CD4-positive, CD25-positive, alpha-beta regulatory T cell (primary cell): ENCODE measurements around the gene INPP5K. TPM values are rescaled to one million over a fixed set of nuclear protein-coding genes. Genes with fewer than 3 reads are reported as not detected.
A peak's percentile ranks its signal among the peaks of the same experiment; 100 is the strongest.
"Not testable (repeated sequence)": the region's sequence is repeated elsewhere in the genome, so short reads cannot be mapped to it uniquely, and the experiment has no call there.

Source experiments
- ATAC-seq, 2 donors: fragments of 150-1000 bp; cut with Tn5 transposase; one replicate each; pipeline ENCODE4 v1.10.0; 2021; ENCODE audit warnings: low read depth in 2 of 2, moderate number of reproducible peaks in 2 of 2, moderate library complexity in 1 of 2
- DNase-seq, 3 donors: peaks; one replicate each; pipeline versions ENCODE4 v3.0.0 to v3.0.0-alpha.2; 2012 to 2022; ENCODE audit warnings: mixed read lengths in 1 of 3
- H3K27ac ChIP-seq: one replicate; pipeline ENCODE4 v1.7.0; 2013; ENCODE audit warnings: mild to moderate bottlenecking, low read length; ENCODE audit not compliant: insufficient read depth, poor library complexity, severe bottlenecking
- H3K27me3 ChIP-seq: one replicate; pipeline ENCODE4 v1.7.0; 2013; ENCODE audit warnings: low read length; ENCODE audit not compliant: control insufficient read depth, insufficient read depth
- H3K36me3 ChIP-seq: one replicate; pipeline ENCODE4 v1.7.0; 2013; ENCODE audit warnings: mild to moderate bottlenecking, low read length, moderate library complexity; ENCODE audit not compliant: control insufficient read depth, insufficient read depth
- H3K4me1 ChIP-seq: 2 replicates; pipeline ENCODE4 v1.7.0; 2013; ENCODE audit warnings: mild to moderate bottlenecking, low read length; ENCODE audit not compliant: insufficient read depth, control insufficient read depth, poor library complexity, severe bottlenecking
- H3K4me3 ChIP-seq: one replicate; pipeline ENCODE4 v1.7.0; 2013; ENCODE audit warnings: low read depth, mild to moderate bottlenecking, low read length, moderate library complexity
- H3K9me3 ChIP-seq, 2 experiments: 1 replicate in 1 of 2; 2 replicates in 1 of 2; pipeline ENCODE4 v1.7.0; 2013; ENCODE audit warnings: low read length in 2 of 2, mild to moderate bottlenecking in 1 of 2, moderate library complexity in 1 of 2; ENCODE audit not compliant: control insufficient read depth in 2 of 2
- H3K27ac Mint-ChIP-seq, 3 donors: one replicate each; pipeline ENCODE4 v1.8.0; 2020 to 2022; ENCODE audit warnings: mild to moderate bottlenecking in 3 of 3, mixed read lengths in 3 of 3, moderate library complexity in 2 of 3
- H3K27me3 Mint-ChIP-seq: one replicate; pipeline ENCODE4 v1.8.0; 2022; ENCODE audit warnings: mild to moderate bottlenecking, mixed read lengths
- H3K36me3 Mint-ChIP-seq: one replicate; pipeline ENCODE4 v1.8.0; 2020; ENCODE audit warnings: mixed read lengths
- H3K4me1 Mint-ChIP-seq, 4 donors: one replicate each; pipeline ENCODE4 v1.8.0; 2020 to 2022; ENCODE audit warnings: mixed read lengths in 4 of 4, mild to moderate bottlenecking in 1 of 4
- H3K4me3 Mint-ChIP-seq, 4 donors: one replicate each; pipeline ENCODE4 v1.8.0; 2020 to 2022; ENCODE audit warnings: mild to moderate bottlenecking in 4 of 4, mixed read lengths in 4 of 4, moderate library complexity in 3 of 4
- H3K9me3 Mint-ChIP-seq, 7 donors: one replicate each; pipeline ENCODE4 v1.8.0; 2020 to 2022; ENCODE audit warnings: mixed read lengths in 7 of 7, mild to moderate bottlenecking in 3 of 7, moderate library complexity in 2 of 7
- polyA plus RNA-seq, 4 donors: library from polyadenylated mRNA; unstranded; fragments of 300-500 nt; fragmentation: Illumina TruSeq; gene quantifications; one replicate each; pipeline ENCODE4 v1.2.3, GENCODE V29; 2021
- total RNA-seq: library from RNA; stranded (reverse); gene quantifications from one replicate; pipeline ENCODE4 v1.2.3, GENCODE V29; 2022

Gene INPP5K
- total and polyA plus RNA-seq, 5 donors from 2014 or later = 115 to 193 (median 126) TPM

DNA sequence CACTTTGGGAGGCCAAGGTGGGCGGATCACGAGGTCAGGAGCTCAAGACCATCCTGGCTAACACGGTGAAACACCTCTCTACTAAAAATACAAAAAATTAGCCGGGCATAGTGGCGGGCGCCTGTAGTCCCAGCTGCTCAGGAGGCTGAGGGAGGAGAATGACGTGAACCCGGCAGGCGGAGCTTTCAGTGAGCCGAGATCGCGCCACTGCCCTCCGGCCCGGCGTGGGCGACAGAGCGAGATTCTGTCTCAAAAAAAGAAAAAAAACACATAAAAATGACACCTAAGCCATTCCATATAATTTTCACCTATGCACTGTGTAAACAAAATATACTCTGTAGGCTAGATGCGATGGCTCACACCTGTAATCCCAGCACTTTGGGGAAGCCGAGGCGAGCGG is 66.2 kb downstream of the INPP5K start:
- not testable (repeated sequence) for H3K36me3 Mint-ChIP-seq

DNA sequence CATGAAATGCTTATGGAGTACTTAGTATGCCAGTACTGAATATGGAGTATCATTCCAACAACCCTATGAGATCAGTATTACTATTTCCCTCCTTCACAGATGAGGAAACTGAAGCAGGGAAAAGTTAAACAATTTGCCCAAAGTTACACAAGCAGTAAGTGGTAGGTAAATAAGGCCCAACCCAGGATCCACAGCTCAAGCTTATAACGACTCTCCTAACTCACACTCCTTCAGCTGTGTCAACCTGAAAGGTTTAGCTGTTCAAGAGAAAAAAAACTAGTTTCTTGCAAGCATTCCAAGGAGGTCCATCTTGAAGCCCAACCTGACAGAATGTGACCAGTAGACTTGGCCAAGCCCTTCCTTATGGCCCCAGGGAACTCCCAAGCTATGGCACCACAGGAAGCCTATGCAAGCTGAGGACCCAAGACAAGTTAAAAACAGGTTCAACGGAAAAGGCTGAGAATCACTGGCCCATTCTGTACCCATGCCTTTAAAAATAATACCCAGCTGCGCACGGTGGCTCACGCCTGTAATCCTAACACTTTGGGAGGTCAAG is 66.9 kb downstream of the INPP5K start:
- H3K36me3 ChIP-seq = peaks cover 13% of the 10 kb centered on the region
- H3K4me3 Mint-ChIP-seq = peak overlapping the region in 2 of 4 donors; percentile 1 to 17
- H3K9me3 Mint-ChIP-seq = no peaks in the 10 kb centered on the region
- H3K36me3 Mint-ChIP-seq = peaks cover 3% of the 10 kb centered on the region
- no peak overlapping the region for H3K27ac ChIP-seq
- no peaks in the 10 kb centered on the region for H3K27me3 Mint-ChIP-seq
- H3K4me3 ChIP-seq = no peak overlapping the region
- H3K27ac Mint-ChIP-seq = peak overlapping the region in 2 of 3 donors; percentile 28 to 63
- ATAC-seq (no peak), DNase-seq (no peak)
- peaks cover 27% of the 10 kb centered on the region for H3K4me1 ChIP-seq
- peaks cover 28 to 78% (median 52%) of the 10 kb centered on the region in 4 donors for H3K4me1 Mint-ChIP-seq
- H3K27me3 ChIP-seq = no peaks in the 10 kb centered on the region
- no peaks in the 10 kb centered on the region for H3K9me3 ChIP-seq

More for the DNA sequence above, 66.2 kb downstream of the INPP5K start:
- H3K4me1 ChIP-seq = peaks cover 35% of the 10 kb centered on the region
- not testable (repeated sequence) for H3K27ac Mint-ChIP-seq, H3K9me3 ChIP-seq, H3K9me3 Mint-ChIP-seq, ATAC-seq, H3K27ac ChIP-seq, DNase-seq, H3K27me3 ChIP-seq, H3K4me3 ChIP-seq, H3K27me3 Mint-ChIP-seq
- H3K36me3 ChIP-seq = peaks cover 13% of the 10 kb centered on the region
- Mint-ChIP-seq H3K4me1 (peaks cover 28 to 82% (median 54%) of the 10 kb centered on the region in 4 donors), H3K4me3 (peak overlapping the region in 1 of 4 donors; percentile 56)

DNA sequence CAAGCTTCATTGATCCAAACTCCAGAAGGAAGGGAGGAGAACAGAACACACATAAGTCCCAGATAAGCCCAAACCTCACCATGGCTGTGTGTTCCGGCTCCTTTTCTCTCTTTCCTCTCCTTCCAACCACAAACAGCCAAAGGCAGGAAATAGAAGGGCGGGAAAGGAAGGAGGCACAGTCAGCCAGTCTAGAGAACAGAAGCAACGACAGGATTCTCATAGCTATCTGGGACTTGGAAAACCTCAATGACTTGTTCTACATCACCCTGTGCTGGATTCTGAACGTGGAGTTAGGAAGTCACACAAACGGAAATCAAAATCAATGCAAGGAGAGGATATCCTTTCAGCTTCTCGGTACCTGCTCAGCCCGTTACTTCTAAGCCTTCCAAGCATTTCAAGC is 69.4 kb downstream of the INPP5K start:
- DNase-seq = peak in 1 of 3 donors; percentile 36
- peaks cover 13% of the 10 kb centered on the region for H3K4me1 ChIP-seq
- Mint-ChIP-seq H3K4me3 (peak overlapping the region in 3 of 4 donors; percentile 22 to 58 (median 24)), H3K27ac (peak overlapping the region in 2 of 3 donors; percentile 34 to 78), H3K9me3 (no peaks in the 10 kb centered on the region), H3K4me1 (peaks cover 19 to 59% (median 40%) of the 10 kb centered on the region in 4 donors), H3K27me3 (no peaks in the 10 kb centered on the region), H3K36me3 (peaks cover 3% of the 10 kb centered on the region)
- H3K9me3 ChIP-seq = no peaks in the 10 kb centered on the region
- H3K4me3 ChIP-seq = no peak overlapping the region
- H3K27me3 ChIP-seq = no peaks in the 10 kb centered on the region
- H3K27ac ChIP-seq = no peak overlapping the region
- peaks cover 5% of the 10 kb centered on the region for H3K36me3 ChIP-seq
- no peak for ATAC-seq

DNA sequence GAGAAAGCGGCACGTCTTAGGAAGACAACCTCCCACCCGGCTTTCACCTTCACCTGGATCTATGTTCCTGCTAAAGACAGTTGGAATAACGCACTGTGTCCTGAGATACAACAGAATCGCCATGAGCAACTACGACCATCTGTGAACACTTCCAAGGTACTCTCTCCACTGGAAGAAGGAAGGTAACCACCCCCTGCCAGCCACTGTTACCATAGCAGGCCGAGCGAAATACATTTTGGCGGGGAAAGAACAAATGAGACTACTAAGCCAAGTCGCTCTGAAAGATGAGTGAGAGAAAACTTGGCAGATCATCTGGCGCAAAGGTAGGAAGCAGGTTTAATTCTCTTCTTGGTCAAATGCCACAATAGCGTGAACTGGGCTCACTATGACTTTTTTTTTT is 70.2 kb downstream of the INPP5K start:
- H3K27me3 ChIP-seq = no peaks in the 10 kb centered on the region
- H3K4me1 Mint-ChIP-seq = peaks cover 17 to 52% (median 33%) of the 10 kb centered on the region in 4 donors
- H3K4me3 ChIP-seq = no peak overlapping the region
- H3K27ac Mint-ChIP-seq = peak overlapping the region in 1 of 3 donors; percentile 61
- ATAC-seq (no peak), DNase-seq (no peak)
- no peaks in the 10 kb centered on the region for H3K9me3 Mint-ChIP-seq
- H3K4me3 Mint-ChIP-seq = peak overlapping the region in 3 of 4 donors; percentile 38 to 56 (median 52)
- H3K36me3 Mint-ChIP-seq = peaks cover 3% of the 10 kb centered on the region
- H3K36me3 ChIP-seq = peaks cover 5% of the 10 kb centered on the region
- no peak overlapping the region for H3K27ac ChIP-seq
- H3K9me3 ChIP-seq = no peaks in the 10 kb centered on the region
- no peaks in the 10 kb centered on the region for H3K27me3 Mint-ChIP-seq
- peaks cover 13% of the 10 kb centered on the region for H3K4me1 ChIP-seq

DNA sequence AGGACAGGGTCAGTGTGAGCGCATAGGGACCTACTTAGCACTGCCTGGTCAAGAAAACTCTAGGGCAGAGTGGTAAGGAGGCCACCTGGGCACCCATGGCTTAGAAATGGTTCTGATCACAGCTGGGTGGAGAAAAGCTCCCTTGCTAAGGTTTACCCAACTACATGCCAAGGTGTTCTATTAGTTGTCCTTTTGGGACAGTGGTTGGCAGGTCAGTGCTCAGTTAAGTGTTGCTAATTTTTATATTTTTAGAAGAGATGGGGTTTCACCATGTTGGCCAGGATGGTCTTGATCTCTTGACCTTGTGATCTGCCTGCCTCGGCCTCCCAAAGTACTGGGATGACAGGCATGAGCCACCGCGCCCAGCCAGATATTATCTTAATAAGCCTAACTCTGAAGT is 70.7 kb downstream of the INPP5K start:
- H3K36me3 Mint-ChIP-seq, H3K27ac ChIP-seq, H3K27ac Mint-ChIP-seq, H3K27me3 ChIP-seq, DNase-seq, H3K27me3 Mint-ChIP-seq, ATAC-seq, H3K9me3 ChIP-seq, H3K9me3 Mint-ChIP-seq, H3K4me3 ChIP-seq: not testable (repeated sequence)
- peaks cover 11% of the 10 kb centered on the region for H3K36me3 ChIP-seq
- Mint-ChIP-seq H3K4me1 (peaks cover 17 to 51% (median 33%) of the 10 kb centered on the region in 4 donors), H3K4me3 (peak overlapping the region in 1 of 4 donors; percentile 64)
- H3K4me1 ChIP-seq = peaks cover 13% of the 10 kb centered on the region

Other genes starting within 250 kb of the INPP5K start
- not detected for gene BHLHA9, start 246.2 kb downstream of the INPP5K start, total RNA-seq
- not detected for gene BHLHA9, start 246.2 kb downstream of the INPP5K start, polyA plus RNA-seq
- 0.15 TPM for gene TRARG1, start 236.9 kb downstream of the INPP5K start, total RNA-seq
- gene TRARG1, start 236.9 kb downstream of the INPP5K start, polyA plus RNA-seq = under 1 TPM in 2 of 4 donors, not detected in 2; 0.11 to 0.14 TPM
- 136 TPM for gene YWHAE, start 116.4 kb downstream of the INPP5K start, total RNA-seq
- 10 to 100 TPM; 68.6 to 92.5 (median 82.5) TPM for gene YWHAE, start 116.4 kb downstream of the INPP5K start, polyA plus RNA-seq
- 18.2 TPM for gene CRK, start 60.4 kb downstream of the INPP5K start, total RNA-seq
- 10 to 100 TPM; 15.3 to 33.0 (median 26.8) TPM for gene CRK, start 60.4 kb downstream of the INPP5K start, polyA plus RNA-seq
- gene MYO1C, start 23.9 kb downstream of the INPP5K start, total RNA-seq = 33.7 TPM
- gene MYO1C, start 23.9 kb downstream of the INPP5K start, polyA plus RNA-seq = 10 to 100 TPM in 2 of 4 donors, 1 to 10 TPM in 2; 7.3 to 11.4 (median 9.6) TPM
- 40.5 TPM for gene PITPNA, start 46.2 kb upstream of the INPP5K start, total RNA-seq
- 10 to 100 TPM; 21.2 to 35.2 (median 26.8) TPM for gene PITPNA, start 46.2 kb upstream of the INPP5K start, polyA plus RNA-seq
- gene SLC43A2, start 112.2 kb upstream of the INPP5K start, total RNA-seq = 6.6 TPM
- 1 to 10 TPM; 3.5 to 6.9 (median 5.2) TPM for gene SLC43A2, start 112.2 kb upstream of the INPP5K start, polyA plus RNA-seq
- 1.5 TPM for gene SCARF1, start 129.1 kb upstream of the INPP5K start, total RNA-seq
- gene SCARF1, start 129.1 kb upstream of the INPP5K start, polyA plus RNA-seq = under 1 TPM in 1 of 4 donors, not detected in 3; 0.49 TPM
- gene RILP, start 133.3 kb upstream of the INPP5K start, total RNA-seq = 1.5 TPM
- gene RILP, start 133.3 kb upstream of the INPP5K start, polyA plus RNA-seq = 1 to 10 TPM; 3.7 to 7.6 (median 5.2) TPM
- gene PRPF8, start 168.3 kb upstream of the INPP5K start, total RNA-seq = 405 TPM
- gene PRPF8, start 168.3 kb upstream of the INPP5K start, polyA plus RNA-seq = 100 to 1,000 TPM; 146 to 170 (median 159) TPM
- 0.35 TPM for gene TLCD2, start 193.8 kb upstream of the INPP5K start, total RNA-seq
- gene TLCD2, start 193.8 kb upstream of the INPP5K start, polyA plus RNA-seq = under 1 TPM in 2 of 4 donors, not detected in 2; 0.03 to 0.17 TPM
- gene WDR81, start 208.1 kb upstream of the INPP5K start, total RNA-seq = 48.4 TPM
- 10 to 100 TPM; 10.6 to 15.5 (median 11.1) TPM for gene WDR81, start 208.1 kb upstream of the INPP5K start, polyA plus RNA-seq
- 0.69 TPM for gene SERPINF2, start 226.3 kb upstream of the INPP5K start, total RNA-seq
- not detected for gene SERPINF2, start 226.3 kb upstream of the INPP5K start, polyA plus RNA-seq
- not detected for gene SERPINF1, start 245.4 kb upstream of the INPP5K start, total RNA-seq
- gene SERPINF1, start 245.4 kb upstream of the INPP5K start, polyA plus RNA-seq = 1 to 10 TPM in 3 of 4 donors, under 1 TPM in 1; 0.36 to 1.6 (median 1.5) TPM